HG03558 (cell line): ENCODE results near the gene FAM222A.

Experiments
- ATAC-seq: cut with Tn5 transposase; IDR thresholded peaks from one replicate; pipeline ENCODE4 v1.9.1; 2021; ENCODE audit warnings: moderate number of reproducible peaks; ENCODE audit not compliant: unreplicated experiment; ENCODE audit errors: extremely low read depth

The FAM222A gene

DNA sequence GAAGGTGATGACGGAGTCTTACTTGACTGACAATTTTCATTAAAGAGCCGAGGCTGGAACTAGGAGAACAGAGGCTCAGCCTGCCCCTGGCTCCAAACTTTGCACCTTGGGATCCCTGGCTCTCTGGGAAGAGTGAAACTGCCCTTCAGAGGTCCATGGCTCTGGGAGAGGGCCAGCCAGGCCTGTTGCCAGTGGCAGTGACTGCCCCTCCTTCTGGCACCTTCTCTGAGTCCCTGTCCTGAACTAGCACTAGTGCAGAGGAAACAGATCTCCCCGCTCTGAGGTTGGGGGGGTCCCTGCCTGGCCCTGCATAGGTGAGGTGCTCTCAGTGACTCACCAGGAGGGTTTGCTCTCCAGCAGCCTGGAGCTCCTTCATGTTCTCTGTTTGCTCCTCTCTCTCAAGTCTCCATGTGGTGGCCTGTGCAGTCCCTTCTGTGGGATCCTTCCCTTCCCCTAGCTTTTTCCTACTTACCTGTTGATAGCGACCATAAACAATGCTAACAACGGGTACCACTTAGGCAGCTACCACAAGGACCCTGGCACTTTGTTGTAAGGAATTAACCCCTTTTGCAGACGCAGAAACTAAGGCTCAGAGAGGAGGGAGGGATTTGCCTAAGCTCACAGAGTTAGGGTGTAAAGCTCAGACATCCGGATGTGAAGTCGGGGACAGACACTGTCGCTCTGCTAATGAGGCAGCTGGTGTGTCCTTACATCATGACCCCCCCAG, 22.4 kb downstream of the FAM222A start:
- no peak for ATAC-seq

DNA sequence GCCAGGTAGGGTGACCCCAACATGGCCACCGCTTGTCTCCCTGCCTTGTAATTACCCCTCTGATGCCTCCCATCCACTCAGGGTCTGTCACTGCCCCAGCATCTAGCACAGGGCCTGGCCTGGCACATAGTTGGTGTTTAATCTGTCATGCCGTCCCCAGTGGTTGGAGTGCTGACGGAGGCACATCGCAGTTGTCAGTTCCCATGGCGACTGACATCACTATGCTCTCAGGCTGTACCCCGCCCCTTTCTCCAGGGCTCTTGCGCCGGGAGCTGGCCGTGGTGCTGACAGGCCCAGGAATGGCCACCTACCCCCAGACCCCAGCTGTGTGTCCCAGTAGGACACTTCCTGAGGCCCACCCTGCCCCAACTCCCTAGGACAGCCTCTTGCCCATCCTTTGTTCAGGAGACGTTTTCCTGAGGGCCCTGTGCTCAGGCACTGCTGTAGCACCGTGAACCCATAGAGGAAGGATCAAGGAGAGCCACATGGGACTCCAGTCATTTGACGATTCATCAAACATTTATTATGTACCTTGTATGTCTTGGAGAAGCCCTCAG, 23.0 kb downstream of the FAM222A start:
- no peak for ATAC-seq

DNA sequence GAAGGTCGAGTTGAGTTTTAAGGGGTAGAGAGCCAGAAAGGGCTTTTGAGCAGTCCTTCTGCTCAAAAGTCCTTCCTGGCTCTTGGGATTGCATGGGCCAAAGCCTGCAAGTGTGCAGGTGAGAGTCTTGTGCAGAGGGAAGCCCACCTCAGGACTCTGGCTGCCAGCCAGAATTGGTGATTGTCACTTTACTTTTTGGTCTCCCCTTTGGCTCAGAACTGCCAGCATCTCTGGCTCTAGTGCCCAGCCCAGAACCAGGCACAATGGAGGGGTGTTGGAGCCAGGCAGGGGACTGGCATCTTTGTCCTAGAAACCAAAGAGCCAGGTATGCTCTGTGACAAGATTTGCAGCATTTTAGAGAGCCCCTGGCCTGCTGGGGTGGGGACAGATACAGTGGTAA, 23.5 kb downstream of the FAM222A start:
- ATAC-seq, result no peak

DNA sequence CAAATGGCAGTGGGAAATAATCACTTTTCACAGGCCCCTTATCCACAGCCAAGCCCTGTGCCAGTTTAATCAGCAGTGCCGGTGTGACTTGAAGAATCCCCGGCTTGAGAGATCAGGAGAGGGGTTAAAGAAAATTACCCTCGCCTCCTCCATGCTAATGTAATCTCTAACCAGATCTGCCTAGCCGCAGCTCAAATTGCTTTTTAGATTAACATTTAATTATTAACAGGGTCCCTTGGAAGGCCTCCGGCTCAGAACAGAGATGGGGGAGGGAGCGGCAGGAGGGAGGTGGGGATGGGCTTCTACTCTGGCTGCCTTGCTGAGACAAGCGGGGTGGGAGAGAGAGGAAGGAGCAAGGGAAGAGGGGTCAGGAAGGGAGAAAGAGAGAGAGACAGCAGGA, 24.0 kb downstream of the FAM222A start:
- no peak for ATAC-seq

DNA sequence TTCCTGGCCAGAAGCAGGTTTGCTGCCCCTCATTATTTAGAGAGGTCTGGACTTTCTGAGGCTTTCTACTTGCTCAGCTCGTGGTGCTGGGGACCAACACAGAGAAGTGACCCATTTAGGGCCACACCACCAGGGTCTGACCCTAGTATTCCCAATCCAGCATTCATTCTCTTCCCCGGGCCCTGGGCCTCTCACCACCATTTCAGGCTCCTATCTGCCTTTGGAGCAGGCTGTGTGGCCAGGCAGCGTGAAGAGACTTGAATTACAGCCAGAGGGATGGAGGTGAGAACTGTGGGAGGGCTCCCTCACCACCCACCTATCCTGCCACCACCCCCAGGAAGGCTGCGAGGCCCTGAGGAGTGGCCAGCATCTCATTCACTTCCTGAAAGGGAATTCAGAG, 24.6 kb downstream of the FAM222A start:
- no peak for ATAC-seq

DNA sequence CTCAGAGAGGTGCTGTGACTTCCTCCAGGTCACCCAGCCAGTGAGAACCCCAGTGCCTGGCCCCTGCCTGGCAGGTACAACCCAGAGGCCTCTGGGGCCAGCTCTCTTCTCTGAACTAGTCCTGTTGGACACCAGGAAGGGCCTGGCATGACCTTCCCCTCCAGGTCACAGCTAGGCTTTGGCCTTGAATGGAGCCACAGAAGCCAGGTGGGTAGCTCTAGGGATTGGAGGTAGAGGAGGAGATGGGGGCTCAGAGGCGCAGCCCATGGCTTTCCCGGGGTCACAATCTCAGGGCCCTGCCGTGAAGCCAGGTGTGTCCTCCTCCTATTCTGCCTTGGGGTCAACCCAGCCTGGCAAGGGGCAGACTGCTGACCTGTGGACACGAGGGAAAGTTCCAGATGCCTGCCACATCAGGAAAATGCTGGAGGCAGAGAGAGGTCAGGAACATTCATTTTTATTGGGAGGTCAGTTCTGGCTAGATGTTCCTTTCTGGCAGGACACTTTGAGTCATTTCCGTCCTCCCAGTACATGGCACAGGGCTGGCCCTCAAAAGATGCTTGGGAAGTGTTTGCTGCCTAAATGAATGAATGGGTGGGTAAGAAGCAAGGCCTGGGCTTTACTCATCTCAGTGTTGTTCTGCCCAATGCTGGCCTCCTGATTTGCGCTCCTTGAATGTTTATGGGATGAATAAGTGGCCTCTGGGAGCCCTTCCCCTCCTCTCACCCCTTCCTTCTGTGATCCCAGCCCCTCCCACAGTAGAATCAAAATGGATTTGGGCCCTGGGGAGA, 25.4 kb downstream of the FAM222A start:
- no peak for ATAC-seq

DNA sequence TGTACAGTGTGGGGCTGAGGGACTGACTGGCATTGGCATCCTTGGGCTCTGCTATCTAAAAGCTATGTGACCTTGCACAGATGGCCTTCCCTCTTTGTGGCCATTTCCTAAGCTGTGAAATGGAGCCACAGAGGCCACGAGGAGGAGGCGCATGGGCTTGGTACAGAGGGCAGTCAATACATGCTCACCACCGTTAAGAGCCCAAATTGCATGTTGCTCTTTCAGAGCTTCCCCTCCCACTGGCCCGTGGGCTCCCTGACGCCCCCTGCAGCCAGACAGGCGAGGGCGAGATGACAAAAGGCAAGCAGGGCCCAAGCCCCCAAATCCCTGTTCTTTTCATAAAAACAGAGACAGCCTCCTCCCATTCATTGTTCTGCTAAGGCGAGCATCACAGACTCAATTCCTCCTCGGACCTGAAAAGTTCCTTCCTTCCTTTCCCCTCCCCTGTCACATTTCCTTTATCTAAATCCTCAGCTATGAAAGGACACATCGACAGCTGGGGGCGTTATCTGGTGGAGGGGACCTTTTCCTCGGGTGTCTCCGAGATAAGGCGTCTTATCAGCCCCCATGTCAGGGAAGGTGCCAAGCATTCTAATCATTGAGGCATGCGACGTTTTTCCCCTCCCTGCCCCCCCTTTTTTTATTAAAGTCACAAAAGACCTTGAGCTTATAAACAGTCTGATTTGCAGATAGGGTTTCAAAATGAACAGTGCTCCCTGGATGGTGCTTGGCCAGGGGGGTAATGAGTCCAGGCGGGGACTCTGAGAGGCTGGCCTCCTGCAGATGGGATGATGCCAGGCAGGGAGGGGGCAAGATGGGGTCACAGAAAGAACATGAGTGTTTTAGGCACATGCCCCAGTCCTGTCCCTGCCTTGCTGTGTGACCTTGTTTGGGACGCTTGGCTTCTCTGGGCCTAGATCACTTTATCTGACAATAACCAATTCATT, 26.4 kb downstream of the FAM222A start:
- ATAC-seq, result no peak

DNA sequence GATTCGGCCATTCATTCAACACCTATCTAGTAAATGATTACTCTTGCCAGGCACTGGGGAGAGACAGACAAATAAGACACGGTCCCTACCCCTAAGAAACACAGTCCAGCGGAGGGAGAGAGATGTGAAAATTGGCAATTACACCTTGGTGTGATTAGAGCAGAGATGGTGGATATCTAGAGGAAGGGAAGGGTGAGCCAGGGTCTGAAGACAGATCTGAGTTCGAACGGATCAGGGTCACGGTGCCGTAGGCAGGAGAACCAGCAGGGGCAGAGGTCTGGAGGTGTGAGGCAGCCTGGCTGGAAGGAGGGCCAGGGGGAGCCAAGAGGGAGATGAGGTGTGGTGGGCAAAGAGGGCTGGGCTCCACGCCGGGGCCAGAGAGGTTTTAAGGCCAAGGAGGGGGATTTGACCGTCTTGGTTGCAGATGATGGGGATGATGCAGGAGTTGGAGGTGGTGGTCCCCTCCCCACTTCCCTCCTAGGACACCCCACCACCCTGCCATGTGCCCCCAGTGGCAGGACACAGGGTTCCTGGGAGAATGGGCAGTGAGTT, 27.1 kb downstream of the FAM222A start:
- no peak for ATAC-seq

DNA sequence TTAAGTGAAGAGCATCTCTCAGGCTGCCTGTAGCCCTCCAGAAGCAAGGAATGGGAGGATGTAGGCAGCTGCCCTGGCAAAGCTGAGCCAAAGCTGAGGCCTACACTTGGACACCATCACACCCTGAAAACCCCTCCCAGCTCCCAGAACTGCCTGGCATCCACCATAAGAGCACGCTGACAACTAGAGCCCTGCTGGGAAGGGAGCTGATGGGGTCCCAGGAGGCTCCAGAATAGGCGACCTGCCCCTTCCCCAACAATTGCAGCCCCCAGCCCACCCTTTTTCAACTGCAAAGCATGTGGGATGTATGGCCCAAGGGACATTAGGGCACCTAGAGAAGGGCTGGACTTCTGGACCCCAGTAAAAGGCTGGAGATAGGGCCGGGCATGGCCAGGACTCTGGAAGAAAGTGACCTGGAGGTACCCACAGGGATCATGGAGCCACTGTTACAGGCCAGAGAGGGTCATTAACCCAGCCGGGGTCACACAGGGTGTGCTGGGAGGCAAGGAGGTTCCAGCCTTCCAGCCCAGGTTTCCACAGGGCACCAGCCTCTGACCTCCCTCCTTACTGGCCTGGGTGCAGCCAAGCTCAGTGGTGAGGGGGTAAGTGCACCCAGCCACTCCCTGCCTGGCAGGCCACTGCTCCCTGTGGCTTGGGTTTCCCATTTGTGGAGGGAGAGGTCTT, 27.8 kb downstream of the FAM222A start:
- no peak for ATAC-seq

DNA sequence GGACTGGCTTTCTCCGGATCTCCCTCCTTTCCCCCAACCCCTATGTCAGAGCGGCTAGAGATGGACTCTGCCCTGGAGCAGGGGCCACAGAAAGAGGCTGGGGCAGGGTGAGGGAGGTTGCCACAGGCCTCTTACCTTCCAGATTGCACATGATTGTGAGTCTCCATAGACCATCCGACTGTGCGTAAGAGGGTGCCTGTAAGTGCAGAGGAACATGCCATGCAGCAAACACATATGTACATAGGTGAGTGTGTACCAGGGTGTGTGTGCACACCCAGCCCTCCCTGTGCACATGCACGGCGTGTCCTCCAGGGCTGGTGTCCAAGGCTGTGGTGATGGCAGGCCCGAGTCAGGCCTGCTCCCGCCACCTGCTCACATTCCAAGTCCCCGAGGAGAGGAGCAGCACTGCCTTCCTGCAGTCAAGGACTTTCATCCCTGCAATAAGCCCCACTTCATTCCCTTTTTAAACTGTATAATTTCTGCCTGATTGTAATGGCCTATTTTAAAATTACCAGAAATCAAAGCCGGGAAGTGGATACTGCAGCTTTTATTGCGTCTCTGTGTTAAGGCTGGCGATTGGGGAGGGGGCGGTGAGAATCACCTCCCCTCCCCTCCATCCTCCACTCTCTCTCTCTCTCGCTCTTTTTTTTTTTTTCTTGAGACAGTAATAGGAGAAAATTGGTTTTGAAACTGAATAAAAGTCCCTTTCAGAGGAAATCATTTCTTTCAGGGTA, 28.5 kb downstream of the FAM222A start:
- ATAC-seq, result no peak

DNA sequence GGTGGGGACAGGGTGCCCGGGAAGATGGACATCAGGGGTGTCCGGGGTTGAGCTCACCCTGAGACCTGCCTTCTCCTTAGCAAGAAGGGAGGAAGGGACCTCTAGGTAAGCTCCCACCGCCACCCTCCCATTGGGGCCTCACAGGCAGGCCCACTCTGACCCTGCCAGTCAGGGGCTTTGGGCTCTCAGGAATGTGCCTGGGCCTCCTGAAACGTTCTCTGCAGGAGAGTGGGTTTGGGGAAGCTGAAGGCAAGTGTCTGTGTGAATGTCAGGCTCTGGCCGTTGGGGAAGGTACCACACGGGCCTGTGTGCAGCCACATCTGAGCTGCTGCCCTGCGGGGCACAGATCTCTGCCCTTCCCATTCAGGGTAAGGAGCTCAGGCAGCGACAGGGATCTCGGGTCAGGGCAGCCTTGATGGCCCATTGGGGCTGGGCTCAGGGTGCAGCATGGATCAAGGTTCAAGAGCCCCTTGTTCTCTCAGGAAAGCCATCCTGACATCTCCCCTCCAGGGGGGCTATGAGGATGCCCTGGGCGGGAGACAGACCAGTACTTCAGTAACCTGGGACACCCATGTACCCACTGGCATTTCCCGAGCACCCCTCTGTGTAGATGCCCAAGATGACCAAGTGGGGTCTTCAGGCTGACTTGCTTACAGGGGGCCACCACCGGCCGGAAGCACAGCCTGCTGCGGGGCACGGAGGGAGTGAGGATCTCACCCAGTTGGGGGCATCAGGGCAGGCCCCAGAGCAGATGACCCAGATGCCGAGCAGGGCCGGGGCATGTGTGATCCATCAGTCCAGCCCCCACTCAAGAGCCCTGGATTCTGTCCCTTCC, 29.7 kb downstream of the FAM222A start:
- ATAC-seq, result no peak

DNA sequence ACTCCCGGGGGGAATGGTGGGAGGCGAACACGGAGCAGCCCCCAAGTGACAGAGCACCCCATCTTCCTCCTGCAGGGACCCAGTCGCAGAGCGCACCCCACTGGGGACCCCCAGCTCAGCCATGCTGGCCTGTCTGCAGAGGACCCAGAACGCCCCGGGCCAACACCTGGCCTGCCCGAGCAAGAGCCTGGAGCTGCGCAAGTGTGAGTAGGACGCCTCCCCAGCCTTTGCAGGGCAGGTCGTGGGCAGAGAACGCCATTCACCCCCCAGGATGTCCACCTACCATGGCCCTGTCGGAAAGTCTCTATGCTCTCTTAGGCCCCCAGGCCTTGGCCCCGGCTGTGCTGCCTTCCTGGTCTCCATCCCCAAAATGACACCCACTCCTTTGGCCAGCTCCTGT, 30.4 kb downstream of the FAM222A start:
- no peak for ATAC-seq

DNA sequence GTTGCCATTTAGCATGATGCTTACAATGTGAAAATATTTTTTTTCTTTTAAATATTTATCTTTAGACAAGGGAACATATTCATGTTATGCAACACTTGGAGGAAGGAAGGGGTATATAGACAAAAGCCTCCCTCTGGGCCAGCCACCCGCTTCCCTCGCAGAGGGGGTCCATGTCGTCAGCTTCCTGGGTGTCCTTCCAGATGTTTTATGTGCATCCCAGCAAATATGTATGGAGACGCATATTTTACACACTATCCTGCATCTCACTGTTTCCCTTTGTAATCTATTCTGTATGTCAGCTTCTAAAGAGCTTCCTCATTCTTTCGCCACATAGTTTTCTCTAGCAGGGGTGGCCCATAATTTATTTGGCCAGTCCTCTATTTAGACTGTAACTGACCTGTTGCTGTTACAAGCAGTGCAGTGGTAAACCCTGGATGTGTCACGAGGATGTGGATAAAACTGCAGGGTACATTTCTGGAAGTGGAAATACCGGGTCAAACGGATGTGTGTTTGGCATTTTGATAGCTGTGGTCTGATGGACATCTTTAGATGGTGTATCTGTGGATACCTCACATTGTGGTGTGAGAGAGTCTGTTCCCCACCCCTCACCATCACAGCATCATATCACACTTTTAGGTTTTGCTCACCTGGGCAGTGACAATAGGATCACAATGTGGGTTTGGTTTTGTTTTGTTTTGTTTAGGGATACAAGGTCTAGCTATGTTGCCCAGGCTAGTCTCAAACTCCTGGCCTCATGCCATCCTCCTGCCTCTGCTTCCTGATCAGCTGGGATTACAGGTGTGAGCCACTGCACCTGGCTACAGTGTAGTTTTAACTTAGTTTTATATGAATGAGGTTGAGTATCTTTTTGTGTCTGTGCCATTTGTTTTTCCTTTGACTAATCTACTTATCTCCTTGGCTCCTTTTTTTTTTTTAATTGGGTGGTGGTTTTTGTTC, 31.6 kb downstream of the FAM222A start:
- no peak for ATAC-seq

DNA sequence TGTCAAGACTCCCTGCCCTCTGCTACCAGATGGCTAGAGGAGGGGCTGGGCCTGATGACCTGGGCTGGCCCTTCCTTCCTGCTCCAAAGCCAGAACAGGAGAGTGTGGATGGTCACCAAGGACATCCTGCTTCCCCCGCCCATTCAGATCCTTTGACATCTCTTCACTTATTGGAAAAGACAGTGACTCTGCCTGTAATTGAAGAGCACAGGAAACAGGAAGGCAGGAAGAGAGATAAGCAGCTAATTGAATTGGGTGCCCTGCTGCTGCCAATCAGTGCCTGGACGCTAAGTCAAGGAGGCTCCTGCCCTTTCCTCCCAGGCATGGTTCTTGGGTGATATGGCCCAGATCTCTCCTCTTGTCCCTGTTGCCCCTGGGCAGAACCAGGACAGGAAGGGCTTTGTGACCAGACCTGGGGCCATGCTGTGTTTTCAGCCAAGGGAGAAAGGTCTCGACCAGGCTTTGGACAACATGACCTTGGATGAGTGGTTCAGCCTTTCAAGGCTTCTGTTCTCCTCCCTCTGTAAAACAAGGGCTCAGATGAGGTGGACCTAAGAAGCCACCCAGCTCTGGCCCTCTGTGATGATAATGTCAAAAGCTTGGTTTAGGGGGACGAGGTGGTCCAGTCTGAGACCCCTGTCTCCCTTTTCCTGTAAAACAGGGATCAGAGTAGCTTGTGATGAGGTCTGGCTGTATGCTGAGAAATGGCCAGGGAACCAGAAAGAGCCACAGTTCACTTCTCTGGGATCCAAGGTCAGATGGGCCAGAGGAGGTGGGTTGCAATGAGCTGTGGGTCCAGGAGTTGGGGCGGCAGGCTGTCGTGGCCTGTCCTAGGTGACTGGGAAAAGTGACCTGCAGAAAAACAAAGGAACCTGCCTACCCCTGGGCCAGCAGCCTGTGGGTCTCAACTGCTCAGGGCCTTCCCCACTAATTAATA, 38.8 kb downstream of the FAM222A start:
- ATAC-seq, result no peak

DNA sequence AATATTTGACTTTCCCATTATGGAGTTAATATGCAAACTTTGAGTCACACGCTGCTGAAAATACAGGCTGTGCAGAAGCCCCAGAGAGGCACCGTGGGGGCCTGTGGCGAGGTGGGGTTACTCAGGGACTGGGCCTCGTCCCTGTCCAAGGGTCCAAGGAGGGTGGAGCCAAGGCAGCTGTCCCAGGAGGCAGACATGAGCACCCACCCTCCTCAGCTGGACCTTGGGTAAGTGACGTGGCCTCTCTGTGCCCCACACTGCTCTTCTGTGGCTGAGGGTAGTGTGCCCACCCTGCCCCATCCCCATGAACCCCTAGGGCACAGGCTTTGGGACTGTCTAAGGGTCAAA, 39.4 kb downstream of the FAM222A start:
- ATAC-seq, result no peak

DNA sequence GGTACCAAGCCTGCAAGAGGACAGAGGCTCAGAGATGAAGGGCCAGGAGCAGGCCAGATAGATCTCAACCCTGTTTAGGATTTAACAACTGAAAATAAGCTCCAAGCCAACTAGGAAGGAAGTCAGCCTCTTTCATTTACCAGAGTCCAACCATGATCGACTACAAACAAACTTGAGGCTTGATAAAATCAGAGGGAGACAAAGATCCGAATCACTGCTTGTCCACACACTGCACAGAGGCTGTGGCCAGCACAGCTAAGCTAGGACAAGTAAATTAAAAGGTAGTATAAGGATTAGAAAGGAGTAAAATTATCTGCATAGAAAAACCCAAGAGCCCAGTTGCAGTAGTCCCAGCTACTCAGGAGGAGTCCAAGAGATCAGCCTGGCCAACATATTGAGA, 40.3 kb downstream of the FAM222A start:
- ATAC-seq, result no peak
